HG02885 (cell line): ENCODE data around the gene RUSF1.
"Not testable (repeated sequence)": the region's sequence is repeated elsewhere in the genome, so short reads cannot be mapped to it uniquely, and the experiment has no call there.

ENCODE experiments used
- ATAC-seq: cut with Tn5 transposase; IDR thresholded peaks from one replicate; pipeline ENCODE4 v1.9.1; 2021; ENCODE audit warnings: mild to moderate bottlenecking; ENCODE audit not compliant: unreplicated experiment, poor library complexity

The RUSF1 gene

DNA sequence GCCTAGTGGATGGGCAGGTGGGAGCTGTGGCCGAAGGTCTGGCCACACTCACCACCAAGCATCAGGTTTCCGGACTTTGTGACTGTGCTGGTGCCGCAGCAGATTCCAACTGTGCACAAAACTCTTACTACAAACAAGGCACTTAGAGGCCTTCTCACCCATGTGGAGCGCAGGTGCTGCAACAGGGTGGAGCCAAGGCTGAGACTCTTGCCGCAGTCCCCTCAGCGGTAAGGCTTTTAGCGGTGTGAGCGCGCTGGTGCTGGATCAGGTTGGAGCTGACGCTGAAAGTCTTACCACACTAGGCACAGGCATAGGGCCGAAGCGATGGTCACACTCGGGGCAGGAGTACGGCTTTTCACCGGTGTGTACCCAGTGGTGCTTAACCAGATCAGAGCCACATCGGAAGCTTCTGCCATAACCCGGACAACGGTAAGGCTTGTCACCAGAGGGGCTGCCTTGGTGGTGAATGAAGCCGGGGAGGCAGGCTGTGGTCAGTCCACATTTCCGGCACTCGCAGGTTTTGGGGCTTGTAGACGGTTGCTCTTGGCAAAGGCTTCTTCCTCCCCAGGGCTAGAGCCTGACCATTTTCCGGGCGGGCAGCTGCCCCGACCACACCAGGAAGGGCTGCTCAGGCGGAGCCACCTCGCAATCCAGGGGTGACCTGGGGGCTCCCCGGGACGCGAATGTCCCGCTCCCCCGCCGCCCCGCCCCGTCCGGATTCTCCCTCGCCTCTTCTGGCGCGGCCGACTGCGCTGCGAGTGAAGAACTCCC, 49.9 kb downstream of the RUSF1 start:
- ATAC-seq = peak; percentile 7

DNA sequence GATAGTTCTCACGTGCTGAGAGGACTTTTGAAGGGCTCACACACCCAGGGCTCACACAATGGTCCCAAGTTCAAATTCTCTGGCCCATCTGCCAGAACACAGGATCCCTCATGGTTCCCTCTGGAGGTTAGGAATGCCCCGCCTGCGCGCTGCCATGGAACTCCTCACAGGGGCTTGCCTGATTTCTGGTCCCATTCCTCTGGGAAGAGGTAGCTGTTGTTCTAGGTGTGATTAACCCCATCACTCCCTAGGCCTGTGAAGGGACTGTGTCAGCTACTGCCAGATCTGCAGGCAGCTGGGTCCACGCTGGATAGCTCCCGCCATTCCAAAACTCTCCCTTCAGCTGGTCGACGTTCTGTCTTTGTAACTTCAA, 51.2 kb downstream of the RUSF1 start:
- ATAC-seq = no peak

DNA sequence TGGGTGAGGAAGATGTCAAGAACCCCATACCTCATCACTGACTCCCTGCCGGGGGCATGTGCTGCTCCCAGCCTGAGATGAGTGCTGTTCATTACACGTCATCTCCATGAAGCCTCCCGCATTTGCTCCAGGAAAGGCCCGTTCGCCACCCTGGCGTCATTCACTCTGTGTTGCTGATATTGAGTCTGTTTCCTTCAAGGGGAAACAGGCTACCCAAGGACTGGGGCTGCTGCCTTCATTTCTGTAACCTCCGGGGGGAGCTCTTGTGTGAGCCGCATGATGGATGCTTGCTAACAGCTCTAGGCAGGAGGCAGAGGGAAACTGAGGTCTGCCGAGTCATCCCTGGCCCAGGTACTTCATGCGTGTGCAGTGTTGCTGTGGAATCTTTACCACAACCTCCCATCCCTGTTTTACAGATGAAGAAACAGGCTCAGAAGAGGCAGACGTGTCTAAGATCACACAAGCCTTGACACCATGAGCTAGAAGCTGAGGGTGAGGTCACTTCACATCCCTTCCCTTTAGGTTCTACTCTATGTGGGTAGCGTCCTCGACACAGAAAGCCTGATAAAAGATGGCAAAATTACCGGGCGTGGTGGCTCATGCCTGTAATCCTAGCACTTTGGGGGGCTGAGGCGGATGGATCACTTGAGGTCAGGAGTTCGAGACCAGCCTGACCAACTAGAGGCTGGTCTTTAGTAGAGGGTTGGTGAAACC, 52.4 kb downstream of the RUSF1 start:
- no peak for ATAC-seq

DNA sequence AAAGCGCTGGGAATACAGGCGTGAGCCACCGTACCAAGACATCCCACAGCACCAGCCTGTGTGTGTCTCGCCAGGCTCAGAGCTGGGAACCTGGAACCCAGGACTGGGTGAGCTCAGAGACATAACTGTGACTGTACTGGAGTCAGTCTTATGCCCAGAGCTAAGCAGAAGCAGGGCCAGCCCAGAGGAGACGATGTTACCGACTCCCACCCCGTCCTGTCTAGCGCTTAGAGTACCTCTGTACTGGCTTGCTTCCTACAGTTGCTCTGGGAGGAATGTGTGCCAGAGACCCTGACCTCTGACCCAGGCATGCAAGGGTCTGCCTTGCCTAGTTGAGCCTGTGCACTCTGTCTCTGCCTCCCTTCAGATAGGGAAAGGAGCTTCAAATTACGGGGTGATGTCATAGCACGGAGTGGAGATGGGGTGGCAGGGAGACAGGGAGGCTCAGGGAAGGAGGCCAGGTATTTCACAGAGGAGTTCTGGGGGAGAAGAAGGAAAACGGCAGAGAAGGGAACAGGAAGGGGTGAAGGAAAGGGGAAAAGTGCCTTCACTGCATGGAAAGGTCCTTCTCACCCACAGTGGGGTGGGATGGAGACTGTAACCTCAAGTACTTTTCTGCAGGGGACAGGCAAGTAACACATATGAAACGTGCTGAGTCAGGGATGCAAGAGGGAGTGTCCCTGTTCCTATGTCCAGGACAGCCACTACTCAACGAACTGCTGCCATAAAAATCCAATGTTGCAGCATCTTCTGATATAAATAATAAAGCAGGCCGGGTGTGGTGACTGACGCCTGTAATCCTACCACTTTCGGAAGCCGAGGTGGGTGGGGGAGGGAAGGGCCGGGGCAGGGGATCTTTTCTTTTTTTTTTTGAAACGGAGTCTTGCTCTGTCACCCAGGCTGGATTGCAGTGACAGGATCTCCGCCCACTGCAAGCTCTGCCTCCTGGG, 54.7 kb downstream of the RUSF1 start:
- ATAC-seq = no peak

DNA sequence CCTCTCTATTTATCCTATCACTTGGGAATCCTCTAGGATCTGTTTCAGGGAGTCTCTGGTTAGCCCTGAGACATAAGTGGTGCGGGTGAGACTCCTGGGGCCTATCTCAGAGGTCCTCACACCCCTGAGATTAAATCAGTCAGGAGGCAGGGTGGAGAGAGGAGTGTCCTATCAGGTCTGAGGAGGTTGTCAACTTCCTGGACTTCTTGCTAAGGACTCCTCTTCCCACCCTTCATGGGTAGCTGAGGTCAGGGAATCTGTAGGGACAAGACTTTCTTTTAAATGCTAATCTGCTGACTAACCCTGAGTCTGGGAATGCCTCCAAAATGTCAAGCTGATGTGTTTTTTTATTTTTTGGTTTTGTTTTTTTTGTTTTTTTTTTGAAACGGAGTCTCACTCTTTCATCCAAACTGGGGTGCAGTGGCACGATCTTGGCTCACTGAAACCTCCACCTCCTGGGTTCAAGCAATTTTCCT, 55.5 kb downstream of the RUSF1 start:
- ATAC-seq = no peak

DNA sequence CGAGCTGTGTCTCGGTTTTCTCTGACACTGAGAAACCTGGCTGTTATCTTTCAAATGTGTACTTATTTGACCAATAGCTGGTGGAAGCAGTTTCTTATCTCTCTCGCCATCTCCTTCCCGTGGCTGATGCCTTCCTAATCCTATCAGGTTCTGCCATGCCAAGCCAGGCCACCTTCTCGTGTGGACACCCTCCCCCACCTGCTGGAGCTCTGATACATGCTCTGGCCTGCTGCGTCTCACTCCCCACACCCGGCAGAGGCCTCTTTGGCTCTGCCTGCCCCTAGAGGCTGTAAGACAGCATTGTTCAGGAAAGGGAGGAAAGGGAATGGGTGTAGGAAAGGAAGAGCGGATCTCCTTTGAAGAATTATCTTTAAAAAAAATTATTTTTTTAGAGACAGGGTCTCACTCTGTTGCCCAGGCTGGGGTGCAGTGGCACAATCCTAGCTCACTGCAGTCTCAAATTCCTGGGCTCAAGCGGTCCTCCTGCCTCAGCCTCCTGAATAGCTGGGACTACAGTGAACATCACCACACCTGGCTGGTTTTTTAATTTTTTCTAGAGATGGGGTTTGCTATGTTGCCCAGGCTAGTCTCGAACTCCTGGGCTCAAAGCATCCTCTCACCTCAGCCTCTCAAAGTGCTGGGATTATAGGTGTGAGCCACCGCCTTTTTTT, 56.4 kb downstream of the RUSF1 start:
- ATAC-seq = peak; percentile 53

DNA sequence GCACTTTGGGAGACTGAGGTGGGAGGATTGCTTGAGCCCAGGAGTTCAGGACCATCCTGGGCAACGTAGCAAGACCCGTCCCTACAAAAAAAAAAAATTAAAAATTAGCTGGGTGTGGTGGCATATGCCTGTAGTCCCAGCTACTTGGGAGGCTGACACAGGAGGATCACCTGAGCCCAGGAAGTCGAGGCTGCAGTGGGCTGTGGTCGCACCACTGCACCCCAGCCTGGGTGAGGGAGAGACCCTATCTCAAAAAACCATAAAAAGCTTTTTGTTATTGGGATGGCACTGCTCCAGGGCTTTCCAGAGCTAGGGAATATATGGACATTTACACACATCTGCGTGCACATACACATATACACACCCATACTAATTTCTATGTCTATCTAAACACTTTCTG, 57.0 kb downstream of the RUSF1 start:
- ATAC-seq = no peak

DNA sequence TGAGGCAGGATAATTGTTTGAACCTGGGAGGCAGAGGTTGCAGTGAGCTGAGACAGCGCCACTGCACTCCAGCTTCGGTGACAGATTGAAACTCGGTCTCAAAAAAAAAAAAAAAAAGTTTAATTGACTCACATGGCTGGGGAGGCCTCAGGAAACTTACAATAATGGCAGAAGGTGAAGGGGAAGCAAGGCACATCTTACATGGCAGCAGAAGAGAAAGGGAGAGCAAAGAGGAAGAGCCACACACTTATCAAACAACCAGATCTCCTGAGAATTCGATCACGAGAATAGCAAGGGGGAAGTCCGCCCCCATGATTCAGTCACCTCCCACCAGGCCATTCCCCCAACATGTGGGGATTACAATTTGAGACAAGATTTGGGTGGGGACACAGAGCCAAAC, 62.3 kb downstream of the RUSF1 start:
- ATAC-seq = not testable (repeated sequence)

DNA sequence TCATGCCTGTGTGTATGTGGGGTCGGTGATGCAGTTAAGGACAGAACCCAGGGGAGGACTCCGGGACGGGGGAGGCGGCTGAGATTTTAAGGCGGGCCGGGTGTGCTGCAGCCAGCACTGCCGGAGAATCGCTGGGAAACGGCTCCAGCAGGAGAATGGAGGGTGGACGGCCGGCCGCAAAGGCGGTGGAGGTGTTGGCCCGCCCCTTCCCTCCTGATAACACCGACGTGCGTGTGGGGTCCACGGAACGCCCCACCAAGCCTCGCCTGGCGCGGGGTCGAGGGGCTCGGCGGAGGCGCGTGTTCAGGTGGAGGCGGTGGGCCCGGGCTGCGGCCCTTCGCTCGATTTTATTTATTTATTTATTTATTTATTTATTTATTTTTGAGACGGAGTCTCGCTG, 66.2 kb downstream of the RUSF1 start:
- ATAC-seq = no peak

DNA sequence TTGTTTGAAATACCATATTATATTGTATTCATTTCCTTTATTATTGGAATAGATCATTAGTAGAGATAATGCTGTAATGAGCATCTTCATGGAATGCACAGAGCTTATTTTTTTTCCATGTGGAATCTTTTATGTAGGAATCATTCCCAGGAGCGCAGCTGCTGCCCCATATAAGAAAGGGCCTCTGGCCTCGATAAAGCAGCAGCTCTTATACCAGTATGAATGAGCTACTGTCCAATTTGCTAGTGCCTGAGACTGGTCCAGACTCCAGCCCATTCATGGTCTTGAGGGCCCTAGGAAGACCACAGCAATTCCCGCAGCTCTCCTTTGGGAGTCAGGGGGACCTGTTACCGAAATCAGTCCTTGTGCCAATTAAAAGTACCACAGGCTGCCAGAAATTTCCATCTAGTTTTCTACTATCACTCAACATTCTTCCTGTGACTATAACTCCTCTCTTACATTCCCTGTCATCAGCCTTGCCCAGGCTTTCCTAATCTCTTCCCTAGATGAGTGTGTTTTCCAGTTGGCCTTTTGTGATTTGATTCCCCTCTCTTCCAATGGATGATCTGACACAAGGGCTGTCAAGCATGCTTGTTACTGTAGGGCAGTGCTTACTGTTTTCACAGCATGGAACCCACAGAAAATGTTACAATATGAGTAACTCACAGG, 67.5 kb downstream of the RUSF1 start:
- ATAC-seq = no peak

DNA sequence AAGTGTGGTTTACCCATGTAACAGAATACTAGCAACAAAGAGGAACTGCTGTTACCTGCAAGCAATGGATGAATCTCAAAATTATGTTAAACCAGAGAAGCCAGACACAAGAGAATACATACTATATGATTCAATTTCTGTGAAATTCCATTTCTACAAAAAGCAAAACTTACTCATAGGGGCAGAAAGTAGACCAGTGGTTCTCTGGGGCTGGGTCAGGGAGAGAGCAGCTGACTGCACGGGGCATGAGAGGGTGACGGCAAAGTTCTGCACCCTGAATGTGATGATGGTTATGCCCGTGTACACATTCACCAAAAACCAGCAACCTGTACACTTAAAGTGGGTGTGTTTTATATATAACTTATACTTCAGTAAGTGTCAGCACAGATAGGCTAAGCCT, 68.7 kb downstream of the RUSF1 start:
- no peak for ATAC-seq
